IMR-90 (cell line): ENCODE data around the gene OR5H14. TPM values are rescaled to one million over a fixed set of nuclear protein-coding genes. Genes with fewer than 3 reads are reported as not detected.

ENCODE experiments used
- ATAC-seq: fragments of 200-7000 bp; cut with Tn5 transposase; 2 replicates; pipeline ENCODE4 v1.9.1; 2020; ENCODE audit warnings: low read depth, mild to moderate bottlenecking, moderate library complexity
- BruUV-seq: library from RNA; stranded (reverse); fragments of 400-500 nt; replicated peaks from 2 replicates; lab custom pipeline; 2021; lab: Mats Ljungman, UMichigan
- CTCF ChIA-PET: fragments of 300-600 bp; formaldehyde crosslinking; extraction: SDS; loops from one replicate; lab custom pipeline; 2021; ENCODE audit warnings: antibody characterized with exemption; lab: Yijun Ruan, JAX
- POLR2A ChIA-PET: fragments of 300-600 bp; sonication (Branson Sonifier 250); formaldehyde crosslinking; loops from one replicate; lab custom pipeline; 2022; ENCODE audit warnings: antibody characterized with exemption; ENCODE audit not compliant: unreplicated experiment; lab: Charles Lee
- DNase-seq: peaks from one replicate; pipeline ENCODE4 v3.0.0; 2013
- H2AFZ ChIP-seq: replicated peaks from 2 replicates; pipeline ENCODE3; 2013; ENCODE audit warnings: low read length, mild to moderate bottlenecking; ENCODE audit not compliant: poor library complexity
- H2AK5ac ChIP-seq: 2 replicates; pipeline ENCODE4 v1.6.1; 2013; ENCODE audit warnings: low read depth, low read length, inconsistent platforms
- H2AK9ac ChIP-seq: replicated peaks from 2 replicates; pipeline ENCODE3; 2013; ENCODE audit warnings: mild to moderate bottlenecking, low read depth, low read length, moderate library complexity; ENCODE audit not compliant: poor library complexity
- H2BK120ac ChIP-seq: 2 replicates; pipeline ENCODE4 v1.6.1; 2013; ENCODE audit warnings: low read depth, low read length, inconsistent platforms
- H2BK15ac ChIP-seq: 3 replicates; pipeline ENCODE4 v1.6.1; 2013; ENCODE audit warnings: low read depth, low read length, inconsistent platforms
- H2BK20ac ChIP-seq: 2 replicates; pipeline ENCODE4 v1.6.1; 2013; ENCODE audit warnings: low read depth, mild to moderate bottlenecking, inconsistent platforms, low read length, moderate library complexity
- H2BK5ac ChIP-seq: 2 replicates; pipeline ENCODE4 v1.6.1; 2013; ENCODE audit warnings: mild to moderate bottlenecking, low read depth, low read length, inconsistent platforms; ENCODE audit not compliant: poor library complexity, severe bottlenecking
- H3K14ac ChIP-seq: replicated peaks from 2 replicates; pipeline ENCODE4 v1.6.1; 2013; ENCODE audit warnings: low read depth, low read length, inconsistent platforms
- H3K18ac ChIP-seq: 2 replicates; pipeline ENCODE4 v1.6.1; 2013; ENCODE audit warnings: low read depth, low read length, control low read depth
- H3K23ac ChIP-seq: 2 replicates; pipeline ENCODE4 v1.6.1; 2013; ENCODE audit warnings: low read depth, low read length, inconsistent platforms
- H3K27ac ChIP-seq: 2 replicates; pipeline ENCODE4 v1.5.1; 2013; ENCODE audit warnings: mild to moderate bottlenecking, control low read depth, low read length; ENCODE audit not compliant: insufficient read depth
- H3K27me3 ChIP-seq: 2 replicates; pipeline ENCODE4 v1.6.1; 2013; ENCODE audit warnings: low read length; ENCODE audit not compliant: control insufficient read depth, insufficient read depth
- H3K36me3 ChIP-seq: 2 replicates; pipeline ENCODE4 v1.6.1; 2013; ENCODE audit warnings: low read length, mixed read lengths; ENCODE audit not compliant: control insufficient read depth, insufficient read depth
- H3K4ac ChIP-seq: 2 replicates; pipeline ENCODE4 v1.6.1; 2013; ENCODE audit warnings: low read depth, low read length, inconsistent platforms
- H3K4me1 ChIP-seq: 2 replicates; pipeline ENCODE4 v1.6.1; 2013; ENCODE audit warnings: low read length, mixed read lengths; ENCODE audit not compliant: control insufficient read depth, insufficient read depth
- H3K4me2 ChIP-seq: 2 replicates; pipeline ENCODE4 v1.6.1; 2013; ENCODE audit warnings: low read depth, mild to moderate bottlenecking, control low read depth, low read length, moderate library complexity
- H3K4me3 ChIP-seq: 2 replicates; pipeline ENCODE4 v1.5.1; 2013; ENCODE audit warnings: low read depth, mild to moderate bottlenecking, control low read depth, low read length, moderate library complexity; ENCODE audit not compliant: insufficient read depth
- H3K56ac ChIP-seq: 2 replicates; pipeline ENCODE4 v1.6.1; 2013; ENCODE audit warnings: low read length, inconsistent platforms; ENCODE audit not compliant: insufficient read depth; ENCODE audit errors: extremely low read depth
- H3K79me1 ChIP-seq, 2 experiments: 2 replicates each; pipeline ENCODE4 v1.6.1; 2013; ENCODE audit warnings: low read length in 2 of 2, inconsistent platforms in 1 of 2, low read depth in 1 of 2
- H3K9ac ChIP-seq: 2 replicates; pipeline ENCODE4 v1.6.1; 2013; ENCODE audit warnings: low read depth, low read length, control low read depth
- H3K9me1 ChIP-seq: 2 replicates; pipeline ENCODE4 v1.6.1; 2013; ENCODE audit warnings: low read length, inconsistent platforms; ENCODE audit not compliant: insufficient read depth
- H3K9me3 ChIP-seq: 2 replicates; pipeline ENCODE4 v1.6.1; 2013; ENCODE audit warnings: low read length; ENCODE audit not compliant: control insufficient read depth, insufficient read depth
- H4K20me1 ChIP-seq: 2 replicates; pipeline ENCODE4 v1.6.1; 2013; ENCODE audit warnings: low read length, inconsistent platforms; ENCODE audit not compliant: insufficient read depth
- H4K5ac ChIP-seq: 2 replicates; pipeline ENCODE4 v1.6.1; 2013; ENCODE audit warnings: mild to moderate bottlenecking, low read depth, low read length, control low read depth
- H4K8ac ChIP-seq, 2 experiments: 2 replicates each; pipeline ENCODE4 v1.6.1; 2013; ENCODE audit warnings: low read depth in 2 of 2, low read length in 2 of 2, control low read depth in 1 of 2, inconsistent platforms in 1 of 2
- H4K91ac ChIP-seq: 2 replicates; pipeline ENCODE4 v1.6.1; 2013; ENCODE audit warnings: low read depth, low read length, inconsistent platforms; ENCODE audit not compliant: insufficient read depth
- FOS ChIP-seq: fragments of 150-350 bp; IDR thresholded peaks from 2 replicates; pipeline ENCODE4 v1.6.1; 2016; ENCODE audit warnings: low read depth, low read length
- MAZ ChIP-seq: IDR thresholded peaks from 2 replicates; pipeline ENCODE4 v1.6.1; 2012; ENCODE audit warnings: low read depth, mild to moderate bottlenecking, low read length, improper control_type of control experiment, moderate library complexity, borderline replicate concordance
- MXI1 ChIP-seq: IDR thresholded peaks from 2 replicates; pipeline ENCODE4 v1.6.1; 2012; ENCODE audit warnings: low read depth, mild to moderate bottlenecking, low read length, moderate library complexity, borderline replicate concordance
- NFE2L2 ChIP-seq: fragments of 150-350 bp; IDR thresholded peaks from 2 replicates; pipeline ENCODE4 v1.6.1; 2016; ENCODE audit warnings: low read depth, mild to moderate bottlenecking, low read length
- RFX5 ChIP-seq: IDR thresholded peaks from 2 replicates; pipeline ENCODE4 v1.8.0; 2012; ENCODE audit warnings: low read depth, mild to moderate bottlenecking, low read length, moderate library complexity
- SMC3 ChIP-seq: fragments of 150-350 bp; IDR thresholded peaks from 2 replicates; pipeline ENCODE4 v1.6.1; 2016; ENCODE audit warnings: low read depth, mild to moderate bottlenecking, antibody characterized with exemption, low read length, moderate library complexity
- WGBS, 2 experiments: methylation state at CpG; one replicate each; pipeline versions ENCODE4 v1.1.5 to v1.1.7; 2013; ENCODE audit warnings: missing lambda C conversion rate in 2 of 2; ENCODE audit not compliant: insufficient read length in 1 of 2; ENCODE audit errors: extremely low coverage in 2 of 2; 5-methylcytosine and 5-hydroxymethylcytosine counted together
- dilution Hi-C: fragments of 300-500 bp; cut with HindIII; formaldehyde crosslinking; loops from one replicate; pipeline ENCODE4 v1.14.3; 2018; ENCODE audit warnings: low sequenced_read_pairs; ENCODE audit not compliant: unreplicated experiment
- in situ Hi-C: fragments of 300-500 bp; cut with MboI; formaldehyde crosslinking; loops from 3 replicates; pipeline ENCODE4 v1.14.3; 2019; ENCODE audit warnings: low sequenced_read_pairs, inconsistent platforms, mixed read lengths
- intact Hi-C: fragments of 100-400 bp; cut with micrococcal nuclease; formaldehyde crosslinking; loops from 2 replicates; pipeline ENCODE4 v1.10.0; 2022
- polyA plus RNA-seq, 3 experiments: library from polyadenylated mRNA; depleted of rRNA; stranded (reverse); fragments of >200 nt; gene quantifications; 2 replicates each; pipeline ENCODE4 v1.2.3, GENCODE V29; 2012; ENCODE audit warnings: low replicate concordance in 1 of 3
- total RNA-seq: library from RNA; depleted of rRNA; stranded (reverse); fragments of >200 nt; gene quantifications from 2 replicates; pipeline ENCODE4 v1.2.3, GENCODE V29; 2012

The OR5H14 gene
- total and polyA plus RNA-seq, 2 of the 4 experiments (the other 2 are of a cell fraction): not detected

DNA sequence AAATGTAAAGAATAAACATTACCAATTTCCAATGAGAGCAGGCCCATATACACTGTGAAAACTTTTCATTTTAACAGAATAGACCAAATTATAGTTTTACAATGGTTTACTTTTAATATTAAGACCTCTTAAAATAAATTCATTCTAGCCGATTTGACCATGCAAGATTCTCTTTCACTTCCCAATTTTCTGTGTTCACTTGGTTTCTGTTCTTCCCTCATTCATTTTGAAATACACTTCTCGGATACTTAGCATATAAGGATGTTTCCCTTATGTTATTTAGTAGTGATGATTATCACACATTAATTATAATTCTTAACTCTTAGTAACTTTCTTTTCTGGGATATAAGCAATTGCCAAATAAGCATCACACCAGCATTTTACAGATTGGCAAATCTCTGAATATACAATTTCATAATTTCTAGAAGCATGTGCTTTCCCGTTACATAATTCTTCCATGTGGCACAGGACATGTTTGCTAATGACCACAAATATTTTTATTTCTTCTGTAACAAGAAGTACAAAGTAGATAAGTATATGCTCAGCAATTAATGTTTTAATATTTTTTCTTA, 33.1 kb downstream of the OR5H14 start:
- no TSS peak for BruUV-seq

More for the DNA sequence above, 33.1 kb downstream of the OR5H14 start:
- Histone ChIP-seq H4K8ac (no peak overlapping the region), H3K27ac (no peak overlapping the region), H3K23ac (no peak overlapping the region), H3K9me3 (no peaks in the 10 kb centered on the region), H3K79me1 (no peaks in the 10 kb centered on the region), H2BK20ac (no peak overlapping the region), H3K4me3 (no peak overlapping the region), H2BK15ac (no peak overlapping the region), H3K9me1 (no peaks in the 10 kb centered on the region), H3K18ac (no peak overlapping the region), H2AK5ac (no peak overlapping the region), H3K4ac (no peak overlapping the region), H3K4me1 (no peaks in the 10 kb centered on the region), H2BK120ac (no peak overlapping the region), H2BK5ac (no peak overlapping the region), H3K36me3 (no peaks in the 10 kb centered on the region), H3K9ac (no peak overlapping the region), H2AFZ (no peak overlapping the region), H3K4me2 (no peak overlapping the region), H3K27me3 (no peaks in the 10 kb centered on the region), H4K5ac (no peak overlapping the region), H3K14ac (no peak overlapping the region), H3K56ac (no peak overlapping the region), H4K91ac (no peak overlapping the region), H2AK9ac (no peak overlapping the region), H4K20me1 (no peaks in the 10 kb centered on the region)
- POLR2A ChIA-PET: no interaction called here
- in situ Hi-C loops (no loop called here), intact Hi-C loops (no loop called here), dilution Hi-C loops (no loop called here)
- WGBS, 2 experiments: no CpG with 5 or more reads among the region's 3 CpGs
- DNase-seq: no peak
- CTCF ChIA-PET: no interaction called here
- no peak for TF ChIP-seq RFX5
- TF ChIP-seq MXI1: no peak
- no peak for TF ChIP-seq FOS
- no peak for TF ChIP-seq SMC3
- TF ChIP-seq NFE2L2: no peak
- TF ChIP-seq MAZ: no peak
- ATAC-seq: no peak
